Psoas muscle (tissue), 8 donors: ENCODE results near the gene STRBP. TPM values are rescaled to one million over a fixed set of nuclear protein-coding genes. Genes with fewer than 3 reads are reported as not detected.
"Not testable (repeated sequence)": the region's sequence is repeated elsewhere in the genome, so short reads cannot be mapped to it uniquely, and the experiment has no call there.

Source experiments
- ATAC-seq, 4 donors: fragments of 200-7000 bp; cut with Tn5 transposase; one replicate each; pipeline ENCODE4 v1.9.1; 2020; ENCODE audit warnings: moderate library complexity in 3 of 4, mild to moderate bottlenecking in 2 of 4
- DNase-seq, 2 donors: peaks; one replicate each; pipeline ENCODE4 v3.0.0-alpha.2; 2020
- H3K27ac ChIP-seq: fragments of 200-600 bp; one replicate; pipeline ENCODE4 v1.8.0; 2022
- H3K27me3 ChIP-seq, 3 donors: fragments of 200-600 bp in 1 of 3; one replicate each; pipeline versions ENCODE4 v1.6.1 to v1.8.0; 2013 to 2022; ENCODE audit warnings: low read length in 2 of 3, mild to moderate bottlenecking in 2 of 3, moderate library complexity in 1 of 3; ENCODE audit not compliant: insufficient read depth in 3 of 3
- H3K36me3 ChIP-seq, 2 donors: fragments of 200-600 bp in 1 of 2; one replicate each; pipeline versions ENCODE4 v1.6.1 to v1.8.0; 2013 to 2022; ENCODE audit warnings: low read depth in 1 of 2, mild to moderate bottlenecking in 1 of 2, moderate library complexity in 1 of 2; ENCODE audit not compliant: insufficient read depth in 1 of 2
- H3K4me1 ChIP-seq: fragments of 200-600 bp; one replicate; pipeline ENCODE4 v1.8.0; 2022
- H3K4me3 ChIP-seq: fragments of 200-600 bp; one replicate; pipeline ENCODE4 v1.8.0; 2022; ENCODE audit warnings: mild to moderate bottlenecking
- H3K9me3 ChIP-seq: fragments of 200-600 bp; one replicate; pipeline ENCODE4 v1.8.0; 2022
- WGBS, 3 donors: extraction: QIAGEN DNeasy Blood & Tissue Kit; methylation state at CpG; one replicate each; pipeline versions ENCODE4 v1.1.6 to v1.1.7; 2013; 5-methylcytosine and 5-hydroxymethylcytosine counted together
- intact Hi-C, 2 donors: fragments of 100-400 bp; cut with DNase I; formaldehyde crosslinking; loops; one replicate each; pipeline versions ENCODE4 v1.11.0 to v1.14.2; 2022
- polyA plus RNA-seq, 3 donors: library from polyadenylated mRNA; stranded (reverse); fragments of 200-250 nt; gene quantifications; one replicate each; pipeline ENCODE4 v1.2.3, GENCODE V29; 2013
- total RNA-seq, 4 donors: library from RNA; stranded (reverse); fragmentation: NEBNext Ultra II Directional in 2 of 4; extraction: Animal tissue kit (Norgen Biotek cat#: 25700) in 2 of 4; gene quantifications; one replicate each; pipeline versions ENCODE4 v1.2.1 to v1.2.4, GENCODE V29; 2021 to 2023
- TF ChIP-seq, protein P1 (sequence below): fragments of 200-600 bp; IDR thresholded peaks from one replicate; pipeline ENCODE4 v1.8.0; 2022; ENCODE audit warnings: antibody characterized with exemption
- donor health status: healthy with polysubstance abuse.
- donor health status: DM: no; HTN: no; CAD: no; lungs with moderate emphysema.
- donor health status: Bipolar disorder and iron deficiency.
- donor health status: healthy.
- donor health status: DM: yes; HTN: yes; CAD: no.
- donor health status: DM: no; HTN: no; CAD: no.
- donor health status: DM: no; HTN: no; CAD: no.
- donor health status: DM: yes; HTN: yes; CAD: no.

Gene STRBP
- total and polyA plus RNA-seq, 7 donors = 3.8 to 8.5 (median 6.2) TPM

DNA sequence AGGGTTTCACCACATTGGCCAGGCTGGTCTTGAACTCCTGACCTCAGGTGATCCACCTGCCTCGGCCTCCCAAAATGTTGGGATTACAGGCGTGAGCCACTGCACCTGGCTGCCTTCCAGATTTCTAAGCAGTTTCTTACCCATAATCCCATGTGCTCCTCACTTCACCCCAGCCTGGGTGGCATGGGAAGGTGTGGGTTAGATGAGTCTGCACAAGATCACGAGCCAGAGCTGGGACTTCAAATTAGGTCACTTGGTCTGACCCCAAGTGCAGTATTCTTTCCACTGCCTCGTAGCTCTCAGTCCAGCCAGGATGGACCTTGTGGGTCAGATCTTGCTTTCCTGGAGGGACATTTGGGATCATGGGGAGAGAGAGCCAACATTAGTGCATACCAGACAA, 37.5 kb upstream of the STRBP start:
- TF ChIP-seq, protein P1, sequence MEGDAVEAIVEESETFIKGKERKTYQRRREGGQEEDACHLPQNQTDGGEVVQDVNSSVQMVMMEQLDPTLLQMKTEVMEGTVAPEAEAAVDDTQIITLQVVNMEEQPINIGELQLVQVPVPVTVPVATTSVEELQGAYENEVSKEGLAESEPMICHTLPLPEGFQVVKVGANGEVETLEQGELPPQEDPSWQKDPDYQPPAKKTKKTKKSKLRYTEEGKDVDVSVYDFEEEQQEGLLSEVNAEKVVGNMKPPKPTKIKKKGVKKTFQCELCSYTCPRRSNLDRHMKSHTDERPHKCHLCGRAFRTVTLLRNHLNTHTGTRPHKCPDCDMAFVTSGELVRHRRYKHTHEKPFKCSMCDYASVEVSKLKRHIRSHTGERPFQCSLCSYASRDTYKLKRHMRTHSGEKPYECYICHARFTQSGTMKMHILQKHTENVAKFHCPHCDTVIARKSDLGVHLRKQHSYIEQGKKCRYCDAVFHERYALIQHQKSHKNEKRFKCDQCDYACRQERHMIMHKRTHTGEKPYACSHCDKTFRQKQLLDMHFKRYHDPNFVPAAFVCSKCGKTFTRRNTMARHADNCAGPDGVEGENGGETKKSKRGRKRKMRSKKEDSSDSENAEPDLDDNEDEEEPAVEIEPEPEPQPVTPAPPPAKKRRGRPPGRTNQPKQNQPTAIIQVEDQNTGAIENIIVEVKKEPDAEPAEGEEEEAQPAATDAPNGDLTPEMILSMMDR = no peak
- Histone ChIP-seq H3K4me3 (no peak overlapping the region), H3K36me3 (no peaks in the 10 kb centered on the region), H3K4me1 (peaks cover 10% of the 10 kb centered on the region), H3K27me3 (no peaks in the 10 kb centered on the region), H3K27ac (peak overlapping the region; percentile 9), H3K9me3 (no peaks in the 10 kb centered on the region)
- ATAC-seq (peak in 3 of 4 donors; percentile 69 to 87 (median 83)), DNase-seq (no peak)
- 19 to 33% (median 28%) methylated on average over 4 of the region's 4 CpGs for WGBS, 3 donors
- intact Hi-C loops = no loop called here

DNA sequence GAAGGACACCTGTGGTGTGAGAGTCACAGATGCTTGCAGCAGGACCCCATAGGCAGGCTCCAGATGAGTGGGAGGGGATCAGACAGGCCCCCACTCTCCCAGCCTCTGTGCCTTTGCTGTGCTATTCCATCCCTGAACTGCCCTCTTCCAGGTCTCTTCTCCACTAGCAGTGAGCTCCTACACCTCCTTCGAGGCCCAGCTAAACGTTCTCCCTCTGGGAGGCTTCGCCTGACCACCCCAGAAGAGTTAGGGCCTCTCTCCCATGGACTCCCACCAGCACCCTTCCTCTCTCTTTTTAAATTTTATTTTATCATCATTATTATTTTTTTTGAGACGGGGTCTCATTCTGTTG, 35.9 kb upstream of the STRBP start:
- intact Hi-C loops = no loop called here
- ATAC-seq = no peak
- 89 to 92% (median 91%) methylated on average over 4 of the region's 4 CpGs for WGBS, 3 donors
- Histone ChIP-seq H3K27me3 (no peaks in the 10 kb centered on the region), H3K36me3 (no peaks in the 10 kb centered on the region), H3K27ac (no peak overlapping the region), H3K4me1 (peaks cover 17% of the 10 kb centered on the region), H3K9me3 (no peaks in the 10 kb centered on the region), H3K4me3 (no peak overlapping the region)
- DNase-seq = no peak
- TF ChIP-seq, protein P1 = no peak

DNA sequence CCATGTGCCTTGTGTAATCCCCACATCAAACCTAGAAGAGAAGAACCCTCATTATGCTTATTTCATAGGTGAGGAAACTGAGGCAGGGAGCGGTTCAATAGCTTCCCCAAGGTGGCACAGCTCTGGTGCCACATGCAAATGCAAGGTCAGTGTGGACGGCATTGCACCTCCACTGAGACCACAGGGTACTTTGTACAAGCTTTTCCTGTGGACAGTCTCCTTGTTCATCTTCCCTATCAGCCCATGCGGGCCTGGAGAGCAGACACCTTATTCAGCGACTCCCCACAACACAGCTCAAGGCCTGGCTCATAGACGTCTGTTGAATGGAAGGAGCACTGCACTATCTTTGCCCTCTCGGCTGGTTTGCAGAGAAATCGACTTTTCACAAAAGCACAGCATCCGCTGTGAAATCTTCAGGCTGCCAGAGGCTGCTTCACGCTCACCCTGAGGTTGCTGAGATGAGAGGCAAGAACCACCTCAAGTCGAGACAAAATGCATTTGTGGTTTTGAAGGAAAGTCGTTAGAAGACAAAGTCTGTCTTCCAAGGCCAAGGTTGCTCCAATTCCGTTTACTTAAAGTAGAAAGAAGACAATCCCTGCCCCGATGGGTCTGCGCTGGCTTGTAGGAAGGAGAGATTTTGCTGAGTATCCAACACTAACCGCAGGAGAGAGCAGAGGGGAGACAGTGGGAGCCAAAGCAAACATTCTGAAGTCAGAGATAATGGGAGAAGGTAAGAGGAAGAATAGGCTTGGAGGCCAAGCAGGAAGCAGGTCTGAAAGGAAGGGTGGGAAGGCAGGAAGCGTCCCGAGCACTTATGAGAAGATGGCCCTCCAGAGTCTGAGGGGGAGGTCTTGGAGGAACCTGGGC, 34.2 kb upstream of the STRBP start:
- Histone ChIP-seq H3K27ac (no peak overlapping the region), H3K36me3 (no peaks in the 10 kb centered on the region), H3K9me3 (no peaks in the 10 kb centered on the region), H3K4me1 (peaks cover 23% of the 10 kb centered on the region), H3K27me3 (no peaks in the 10 kb centered on the region), H3K4me3 (no peak overlapping the region)
- TF ChIP-seq, protein P1 = no peak
- DNase-seq = no peak
- 68 to 77% (median 75%) methylated on average over 17 of the region's 17 CpGs for WGBS, 3 donors
- ATAC-seq = no peak
- intact Hi-C loops = no loop called here

DNA sequence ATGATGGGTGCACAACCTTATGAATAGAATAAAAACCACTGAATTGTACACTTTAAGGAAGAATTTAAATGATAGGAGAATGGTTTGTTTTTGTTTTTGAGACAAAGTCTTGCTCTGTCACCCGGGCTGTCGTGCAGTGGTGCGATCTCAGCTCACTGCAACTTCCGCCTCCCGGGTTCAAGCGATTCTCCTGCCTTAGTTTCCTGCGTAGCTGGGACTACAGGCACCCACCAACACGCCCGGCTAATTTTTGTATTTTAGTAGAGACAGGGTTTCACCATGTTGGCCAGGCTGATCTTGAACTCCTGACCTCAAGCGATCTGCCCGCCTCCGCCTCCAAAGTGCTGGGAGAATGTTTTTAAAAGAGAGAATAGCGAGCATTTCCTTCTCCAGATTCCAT, 33.5 kb upstream of the STRBP start:
- H3K27ac ChIP-seq, ATAC-seq, H3K36me3 ChIP-seq, DNase-seq, H3K27me3 ChIP-seq, intact Hi-C loops, H3K9me3 ChIP-seq, H3K4me3 ChIP-seq: not testable (repeated sequence)
- 84 to 89% (median 87%) methylated on average over 13 of the region's 13 CpGs for WGBS, 3 donors
- peaks cover 23% of the 10 kb centered on the region for H3K4me1 ChIP-seq

DNA sequence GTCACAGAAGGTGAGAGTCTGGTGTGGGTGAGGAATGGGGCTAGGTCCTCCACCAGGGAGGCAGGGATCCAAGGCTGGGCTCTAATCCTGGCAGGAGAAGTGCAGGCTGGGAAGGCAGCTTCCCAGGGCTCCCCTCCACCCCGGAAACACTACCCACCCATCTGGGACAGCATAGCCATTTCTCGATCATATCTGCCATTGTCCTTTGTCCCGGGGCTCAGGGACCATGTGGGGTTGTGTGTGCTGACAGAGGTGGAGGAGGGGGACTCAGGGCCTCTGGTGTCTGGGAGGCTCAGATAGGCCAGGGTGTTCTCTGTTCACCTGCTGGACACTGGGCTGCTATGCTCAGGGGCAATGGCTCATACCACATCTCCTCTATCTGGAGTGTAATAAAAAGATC, 32.2 kb upstream of the STRBP start:
- no peaks in the 10 kb centered on the region for H3K9me3 ChIP-seq
- TF ChIP-seq, protein P1 = no peak
- no peak for ATAC-seq
- H3K4me3 ChIP-seq = no peak overlapping the region
- no peak for DNase-seq
- no peak overlapping the region for H3K27ac ChIP-seq
- H3K27me3 ChIP-seq = no peaks in the 10 kb centered on the region
- intact Hi-C loops = no loop called here
- no peaks in the 10 kb centered on the region for H3K36me3 ChIP-seq
- WGBS, 3 donors = 58 to 74% (median 70%) methylated on average over 3 of the region's 3 CpGs
- peaks cover 15% of the 10 kb centered on the region for H3K4me1 ChIP-seq
